Activated CD8-positive, alpha-beta memory T cell treated with anti-CD3 and anti-CD28 coated beads for 1 hour (primary cell): ENCODE results near the gene MAN2A2.
A peak's percentile ranks its signal among the peaks of the same experiment; 100 is the strongest.

Experiments used
- DNase-seq, 2 donors: peaks; one replicate each; pipeline ENCODE4 v3.0.0-alpha.2; 2020; ENCODE audit warnings: low read depth in 1 of 2; ENCODE audit errors: extremely low read depth in 1 of 2

MAN2A2 gene

GRCh38 chr15:90902840-90903732 lies at the start of gene MAN2A2:
Gene MAN2A2 (plus strand): TSS chr15:90903302. CDS start chr15:90904208, 906 bp downstream.
- DNase-seq, result peak; percentile 19 to 65

GRCh38 chr15:90855139-90855538 lies 48.0 kb upstream of the MAN2A2 start:
- no peak for DNase-seq

- no peak for DNase-seq
Observed at GRCh38 chr15:90857337-90857736, 45.8 kb upstream of the MAN2A2 start.

GRCh38 chr15:90857883-90858443 lies 45.1 kb upstream of the MAN2A2 start:
- DNase-seq, result no peak

GRCh38 chr15:90859234-90860131 lies 43.6 kb upstream of the MAN2A2 start:
- no peak for DNase-seq

DNA sequence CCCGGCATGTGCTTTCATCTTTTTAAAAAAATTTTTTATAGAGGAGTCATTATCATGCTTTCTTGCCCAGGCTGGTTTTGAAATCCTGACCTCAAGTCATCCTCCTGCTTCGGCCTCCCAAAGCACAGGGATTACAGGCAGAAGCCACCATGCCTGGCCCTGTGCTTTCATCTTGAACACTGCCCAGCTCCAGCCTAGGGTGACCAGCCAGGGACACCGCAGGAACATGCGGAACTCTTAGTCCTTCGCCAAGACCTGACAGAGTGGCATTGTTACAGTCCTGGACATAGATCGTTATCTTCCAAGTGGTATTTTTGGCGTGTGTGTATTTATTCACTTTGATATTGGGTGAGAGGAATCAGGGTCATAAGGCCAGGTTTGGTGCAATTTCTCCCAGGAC lies 42.7 kb upstream of the MAN2A2 start:
- DNase-seq, result no peak

- DNase-seq, result no peak
Observed at GRCh38 chr15:90860942-90861675, 42.0 kb upstream of the MAN2A2 start.

- no peak for DNase-seq
Observed at GRCh38 chr15:90862487-90862886, 40.6 kb upstream of the MAN2A2 start.

DNA sequence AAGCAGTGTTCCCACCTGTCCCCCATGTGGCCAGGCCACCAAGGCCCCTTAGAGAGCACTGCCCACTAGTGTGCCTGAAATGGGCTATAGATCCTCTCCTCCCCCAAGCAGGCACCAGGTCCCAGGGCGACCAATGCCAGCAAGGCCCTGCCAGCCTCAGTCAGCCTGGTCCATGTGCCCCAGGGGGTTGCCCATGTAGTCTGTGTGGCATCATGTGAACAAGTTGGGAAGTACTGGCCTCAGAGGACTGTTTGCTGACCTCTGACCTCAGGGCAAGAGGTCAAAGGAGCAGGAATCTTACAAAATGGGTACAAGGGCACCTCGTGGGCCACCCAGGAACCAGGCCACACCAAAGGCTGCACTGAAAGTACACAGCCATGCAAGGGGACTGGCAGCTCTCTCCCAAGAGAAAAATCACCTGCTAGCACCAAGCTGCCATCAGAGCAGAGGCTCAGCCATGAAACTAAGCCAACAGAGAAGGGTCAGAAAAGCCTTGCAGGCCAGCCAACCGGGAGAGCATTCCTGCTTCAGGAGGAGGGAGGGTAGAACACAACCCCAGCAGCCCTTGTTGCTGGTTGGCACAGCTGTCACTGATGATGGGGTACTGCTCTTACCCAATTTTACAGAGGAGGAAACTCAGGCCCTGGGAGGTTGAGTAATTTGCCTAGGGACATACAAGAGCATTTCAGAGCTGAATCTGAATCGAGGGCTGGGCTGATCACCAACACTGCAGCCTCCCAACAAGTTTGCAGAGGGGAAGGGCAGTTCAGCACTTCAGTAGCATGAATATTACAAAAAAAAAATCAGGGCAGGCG lies 39.9 kb upstream of the MAN2A2 start:
- DNase-seq, result no peak

GRCh38 chr15:90863987-90864386 lies 39.1 kb upstream of the MAN2A2 start:
- DNase-seq, result no peak

DNA sequence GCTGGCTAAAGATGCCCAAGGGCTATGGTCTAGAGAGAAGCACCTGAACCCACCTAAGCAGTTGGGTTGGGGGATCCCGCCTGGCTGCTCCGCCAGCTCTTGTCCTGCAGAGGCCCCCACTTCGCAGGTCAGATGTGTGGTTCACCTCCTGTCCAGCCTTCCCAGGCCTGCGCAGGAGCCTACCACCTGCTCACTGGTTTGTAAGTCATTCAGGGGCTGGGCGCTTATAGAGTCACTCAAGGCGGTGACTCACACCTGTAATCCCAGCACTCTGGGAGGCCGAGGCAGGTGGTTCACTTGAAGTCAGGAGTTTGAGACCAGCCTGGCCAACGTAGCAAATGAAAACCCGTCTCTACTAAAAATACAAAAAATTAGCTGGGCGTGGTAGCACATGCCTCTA lies 38.6 kb upstream of the MAN2A2 start:
- DNase-seq, result no peak

GRCh38 chr15:90865702-90866101 lies 37.4 kb upstream of the MAN2A2 start:
- DNase-seq, result no peak

- DNase-seq, result no peak
Observed at GRCh38 chr15:90866161-90866715, 36.9 kb upstream of the MAN2A2 start.

DNA sequence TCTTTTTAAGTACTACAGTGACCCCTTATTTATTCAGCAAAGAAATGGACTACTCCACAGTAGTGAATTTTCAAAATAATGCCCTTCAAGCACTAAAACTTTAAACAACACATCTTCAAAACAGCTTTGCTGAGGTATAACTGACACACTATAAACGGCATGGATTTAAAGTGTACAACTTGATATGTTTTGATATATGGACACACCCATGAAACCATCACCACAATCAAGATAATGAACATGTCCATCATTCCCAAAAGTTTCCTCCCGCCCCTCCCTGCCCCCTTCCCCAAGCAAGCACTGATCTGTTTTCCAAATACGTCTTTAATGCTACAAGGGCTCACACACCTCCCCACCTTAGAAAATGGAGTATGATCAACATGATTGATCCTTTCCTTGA lies 36.3 kb upstream of the MAN2A2 start:
- no peak for DNase-seq

GRCh38 chr15:90868261-90868689 lies 34.8 kb upstream of the MAN2A2 start, which contains the start of gene FURIN:
Gene FURIN (plus strand): TSS chr15:90868588. CDS start chr15:90875741, 7,153 bp downstream.
- DNase-seq, result no peak

DNA sequence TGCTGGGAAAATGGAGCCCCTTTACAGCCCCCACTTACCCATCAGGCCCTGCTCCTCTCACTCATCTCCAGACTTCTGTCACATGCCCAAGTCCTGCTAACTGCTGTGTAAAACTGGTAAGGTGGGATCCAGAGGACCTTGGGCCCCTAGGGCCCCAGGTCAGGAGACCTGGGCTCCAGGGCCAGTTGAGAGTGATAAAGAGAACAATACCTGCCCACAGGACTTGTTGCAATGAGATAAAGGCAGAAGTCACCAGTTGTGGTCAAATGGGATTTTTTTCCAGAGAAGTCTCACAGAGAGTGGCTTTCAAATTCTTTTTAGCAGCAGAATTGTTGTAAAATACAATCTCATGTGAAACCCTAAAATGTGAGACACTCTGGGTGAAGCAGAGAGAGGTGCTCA lies 34.0 kb upstream of the MAN2A2 start:
- DNase-seq, result no peak

DNA sequence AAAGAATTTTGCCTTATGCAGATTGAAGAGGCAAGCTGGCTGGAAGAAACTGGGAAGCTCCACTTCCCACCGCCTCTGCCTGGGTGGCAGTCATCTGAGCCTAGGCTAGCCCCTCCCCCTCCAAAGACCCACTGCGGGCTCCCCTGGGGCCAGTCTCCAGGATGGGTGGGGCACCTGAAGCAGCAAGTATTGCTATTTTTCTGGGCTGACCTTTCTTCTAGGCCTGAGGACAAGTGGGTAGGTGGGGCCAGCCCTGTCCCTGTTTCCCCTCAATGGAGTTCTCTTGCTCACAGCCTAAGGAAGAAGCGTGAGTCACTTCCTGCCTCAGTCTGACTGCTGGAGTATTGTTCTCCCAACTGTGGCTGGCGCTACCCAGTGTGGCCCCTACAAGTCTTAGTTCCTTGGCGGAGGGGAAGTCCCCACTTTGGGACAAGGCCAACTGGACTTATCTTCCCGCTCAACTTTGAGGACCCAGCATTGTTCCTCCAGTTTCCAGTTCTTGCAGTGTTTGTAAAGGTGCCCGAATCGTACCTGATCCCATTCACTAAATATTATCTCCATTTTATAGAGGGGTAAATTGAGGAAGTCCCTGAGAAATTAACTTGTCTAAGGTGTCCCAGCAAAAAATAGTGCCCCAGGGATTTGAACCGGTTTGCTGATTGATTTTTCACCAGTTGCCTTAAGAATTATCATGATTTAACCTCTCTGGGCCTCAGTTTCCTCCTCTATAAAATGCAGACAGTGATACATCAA lies 33.3 kb upstream of the MAN2A2 start:
- DNase-seq, result no peak

- no peak for DNase-seq
Observed at GRCh38 chr15:90870354-90871138, 32.6 kb upstream of the MAN2A2 start.
